GM12878 (cell line): ENCODE data around the gene SRSF11. TPM values are rescaled to one million over a fixed set of nuclear protein-coding genes. Genes with fewer than 3 reads are reported as not detected.

Source experiments
- ATAC-seq: fragments of 200-7000 bp; cut with Tn5 transposase; 3 replicates; pipeline ENCODE4 v1.9.1; 2020; ENCODE audit warnings: mild to moderate bottlenecking, moderate library complexity
- BruUV-seq: library from RNA; stranded (reverse); fragments of 400-500 nt; replicated peaks from 2 replicates; lab custom pipeline; 2021; lab: Mats Ljungman, UMichigan
- CTCF ChIA-PET: fragments of 300-600 bp; sonication (Branson Sonifier 250); formaldehyde crosslinking; extraction: SDS; loops from one replicate; lab custom pipeline; 2021; ENCODE audit warnings: inconsistent platforms; lab: Yijun Ruan, JAX
- POLR2A ChIA-PET: fragments of 350-600 bp; formaldehyde crosslinking; extraction: SDS; loops from one replicate; lab custom pipeline; 2021; ENCODE audit warnings: inconsistent platforms; lab: Charles Lee
- RAD21 ChIA-PET: fragments of 300-600 bp; sonication (Branson Sonifier 250); formaldehyde crosslinking; loops from one replicate; lab custom pipeline; 2023; ENCODE audit warnings: antibody characterized with exemption; ENCODE audit not compliant: unreplicated experiment; lab: Charles Lee
- SMC1A ChIA-PET: fragments of 300-600 bp; sonication (Branson Sonifier 250); formaldehyde crosslinking; loops from one replicate; lab custom pipeline; 2023; ENCODE audit not compliant: unreplicated experiment, uncharacterized antibody; lab: Charles Lee
- DNase-seq: peaks from one replicate; pipeline ENCODE4 v3.0.0-alpha.2; 2011; ENCODE audit warnings: low read depth, low spot score
- FAIRE-seq: peaks from 3 replicates; lab custom pipeline; 2011; peaks lifted over from hg19 to GRCh38; lab: Jason Lieb, UNC
- H2AFZ ChIP-seq: 2 replicates; pipeline ENCODE4 v1.6.0; 2011; ENCODE audit warnings: low read depth, low read length, control low read depth; ENCODE audit not compliant: control insufficient read depth
- H3K27ac ChIP-seq: 2 replicates; pipeline ENCODE4 v1.5.1; 2011; ENCODE audit warnings: control low read depth; ENCODE audit not compliant: control insufficient read depth, insufficient read depth
- H3K27me3 ChIP-seq, 2 experiments: replicated peaks in 1 of 2; 2 replicates each; pipeline versions ENCODE4 v1.6.0 to v1.6.1; 2011; ENCODE audit warnings: low read length in 1 of 2; ENCODE audit not compliant: control insufficient read depth in 2 of 2, insufficient read depth in 2 of 2
- H3K36me3 ChIP-seq, 2 experiments: 2 replicates each; pipeline ENCODE4 v1.5.1; 2011; ENCODE audit warnings: low read length in 1 of 2; ENCODE audit not compliant: control insufficient read depth in 2 of 2, insufficient read depth in 2 of 2
- H3K4me1 ChIP-seq: 2 replicates; pipeline ENCODE4 v1.6.1; 2011; ENCODE audit warnings: mild to moderate bottlenecking, low read length, moderate library complexity, mixed read lengths; ENCODE audit not compliant: control insufficient read depth, insufficient read depth
- H3K4me2 ChIP-seq: 2 replicates; pipeline ENCODE4 v1.6.0; 2011; ENCODE audit warnings: control low read depth; ENCODE audit not compliant: control insufficient read depth, insufficient read depth
- H3K4me3 ChIP-seq: fragments of 200-600 bp; sonication (generic); 2 replicates; pipeline ENCODE4 v1.5.1; 2016
- H3K79me2 ChIP-seq: 2 replicates; pipeline ENCODE4 v1.6.0; 2011; ENCODE audit warnings: low read length; ENCODE audit not compliant: control insufficient read depth, insufficient read depth
- H3K9ac ChIP-seq: 2 replicates; pipeline ENCODE4 v1.8.0; 2011; ENCODE audit warnings: low read length, control low read depth, mixed read lengths; ENCODE audit not compliant: control insufficient read depth, insufficient read depth
- H3K9me3 ChIP-seq: replicated peaks from 3 replicates; pipeline ENCODE4 v1.5.1; 2011; ENCODE audit warnings: mild to moderate bottlenecking, low read length; ENCODE audit not compliant: control insufficient read depth, insufficient read depth
- H4K20me1 ChIP-seq: 2 replicates; pipeline ENCODE4 v1.6.0; 2011; ENCODE audit not compliant: control insufficient read depth, insufficient read depth
- EED ChIP-seq: sonication (generic); IDR thresholded peaks from 2 replicates; pipeline ENCODE4 v1.6.1; 2016; ENCODE audit warnings: antibody characterized with exemption, low read depth
- MTA3 ChIP-seq: IDR thresholded peaks from 2 replicates; pipeline ENCODE4 v1.6.1; 2012; ENCODE audit warnings: low read length, inconsistent platforms, borderline replicate concordance
- NR2C2 ChIP-seq: IDR thresholded peaks from 2 replicates; pipeline ENCODE4 v1.6.1; 2011; ENCODE audit warnings: borderline replicate concordance, low read depth; ENCODE audit not compliant: control insufficient read depth, insufficient read length
- POLR2A ChIP-seq: IDR thresholded peaks from 2 replicates; pipeline ENCODE4 v1.6.1; 2011; ENCODE audit warnings: low read depth, mild to moderate bottlenecking, low read length
- RFX5 ChIP-seq: IDR thresholded peaks from 2 replicates; pipeline ENCODE4 v1.6.1; 2011; ENCODE audit warnings: low read depth, low read length, improper control_type of control experiment
- SMARCA5 ChIP-seq: fragments of 450-650 bp; IDR thresholded peaks from 2 replicates; pipeline ENCODE4 v1.6.1; 2017; ENCODE audit warnings: mild to moderate bottlenecking
- ZNF24 ChIP-seq: fragments of 450-650 bp; IDR thresholded peaks from 2 replicates; pipeline ENCODE4 v1.6.1; 2017; ENCODE audit warnings: antibody characterized with exemption, mild to moderate bottlenecking
- ZNF274 ChIP-seq: IDR thresholded peaks from one replicate; pipeline ENCODE4 v1.8.0; 2011; ENCODE audit not compliant: insufficient read length, insufficient read depth
- in situ Hi-C: fragments of 300-500 bp; cut with MboI; formaldehyde crosslinking; loops from 9 replicates; pipeline ENCODE4 v1.14.3; 2018; ENCODE audit warnings: mixed read lengths
- intact Hi-C: fragments of 100-400 bp; cut with micrococcal nuclease; formaldehyde crosslinking; loops from one replicate; pipeline ENCODE4 v1.14.2; 2022; ENCODE audit not compliant: unreplicated experiment
- polyA plus RNA-seq, 11 experiments: library from polyadenylated mRNA; depleted of rRNA in 4 of 11; unstranded in 6 of 11; stranded (reverse) in 5 of 11; fragments of >200 nt; fragmentation: Nextera tagmentation in 4 of 11; fragmentation: Illumina TruSeq in 1 of 11; extraction: Ambion mirVana in 4 of 11; extraction: Trizol in 1 of 11; gene quantifications; 1 replicate in 1 of 11; 2 replicates in 10 of 11; pipeline versions ENCODE4 v1.2.1 to v1.2.3, GENCODE V29; 2011 to 2016; ENCODE audit warnings: inconsistent platforms in 2 of 11, missing spikeins in 2 of 11, low read depth in 1 of 11
- total RNA-seq, 4 experiments: library from RNA; depleted of rRNA in 3 of 4; stranded (reverse); fragments of >200 nt in 3 of 4; fragmentation: Illumina TruSeq in 1 of 4; extraction: Trizol in 1 of 4; gene quantifications; 2 replicates each; pipeline versions ENCODE4 v1.2.1 to v1.2.3, GENCODE V29; 2013 to 2021
- TF ChIP-seq, protein P1 (sequence below): fragments of 450-650 bp; IDR thresholded peaks from 2 replicates; pipeline ENCODE4 v1.6.1; 2017; ENCODE audit warnings: mild to moderate bottlenecking, moderate library complexity
- TF ChIP-seq, protein P2 (sequence below): IDR thresholded peaks from 2 replicates; pipeline ENCODE4 v1.6.1; 2011; ENCODE audit warnings: borderline replicate concordance, low read depth, mild to moderate bottlenecking, moderate library complexity, mixed read lengths, low read length; ENCODE audit not compliant: insufficient read depth; ENCODE audit errors: extremely low read length
- TF ChIP-seq, protein P3 (sequence below): IDR thresholded peaks from 2 replicates; pipeline ENCODE4 v1.6.1; 2012; ENCODE audit warnings: low read depth, low read length, improper control_type of control experiment
- TF ChIP-seq, protein P4 (sequence below): IDR thresholded peaks from 2 replicates; pipeline ENCODE4 v1.6.1; 2012; ENCODE audit warnings: improper control_type of control experiment, low read depth, low read length; ENCODE audit not compliant: insufficient replicate concordance

SRSF11 gene
- total and polyA plus RNA-seq, 10 of the 15 experiments (the other 5 are each of a cell fraction or from before 2014, with no cell fraction given) = 83.0 to 424 (median 207) TPM

DNA sequence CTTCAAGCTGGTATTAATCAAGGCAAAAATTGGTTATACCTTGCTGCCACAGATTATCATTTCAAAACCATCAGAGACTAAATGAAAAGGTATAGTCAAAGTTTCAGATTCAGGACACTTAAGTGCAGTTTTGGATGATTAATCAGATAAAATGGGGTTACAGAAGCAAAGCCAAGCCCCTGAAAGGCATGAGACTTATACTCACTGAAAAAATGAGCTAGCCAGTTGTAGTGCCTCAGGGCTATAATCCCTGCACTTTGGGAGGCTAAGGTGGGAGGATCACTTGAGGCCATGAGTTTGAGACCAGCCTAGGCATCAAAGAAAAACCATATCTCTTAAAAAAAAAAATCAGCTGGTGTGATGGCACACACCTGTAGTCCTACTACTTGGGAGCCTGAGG is 31.0 kb upstream of the SRSF11 start:
- intact Hi-C loops (no loop called here), in situ Hi-C loops (no loop called here)
- H3K27ac ChIP-seq = no peak overlapping the region
- H3K4me3 ChIP-seq = no peak overlapping the region
- ChIA-PET SMC1A (interaction anchor here (1.0 to 1.4 kb wide), 4 partner anchors 10 to 23 kb away, joined by 3 to 4 read pairs (median 3); no protein-coding TSS in a partner anchor), CTCF (interaction anchor here (0.9 kb wide), 1 partner anchor 12 kb away, joined by 3 read pairs; no protein-coding TSS in a partner anchor), RAD21 (interaction anchor here (1.0 to 1.6 kb wide), 2 partner anchors 16 to 55 kb away, joined by 3 to 4 read pairs; no protein-coding TSS in a partner anchor), POLR2A (interaction anchor here (1.0 to 1.1 kb wide), 2 partner anchors 15 to 31 kb away, joined by 3 to 5 read pairs; partner anchors contain the start of genes LRRC40 and SRSF11)
- FAIRE-seq (no peak), DNase-seq (no peak), ATAC-seq (peak; percentile 56)
- H3K79me2 ChIP-seq = peaks cover 22% of the 10 kb centered on the region
- no peak overlapping the region for H2AFZ ChIP-seq
- H3K36me3 ChIP-seq = no peaks in the 10 kb centered on the region; a peak in 1 of 4 replicates
- no peaks in the 10 kb centered on the region for H3K27me3 ChIP-seq
- no peaks in the 10 kb centered on the region for H4K20me1 ChIP-seq
- H3K9ac ChIP-seq = no peak overlapping the region
- BruUV-seq = no TSS peak
- no peak overlapping the region for H3K4me2 ChIP-seq
- H3K4me1 ChIP-seq = no peaks in the 10 kb centered on the region
- no peaks in the 10 kb centered on the region; the same call in 2 of the 3 replicates for H3K9me3 ChIP-seq
- TF ChIP-seq, protein P1, sequence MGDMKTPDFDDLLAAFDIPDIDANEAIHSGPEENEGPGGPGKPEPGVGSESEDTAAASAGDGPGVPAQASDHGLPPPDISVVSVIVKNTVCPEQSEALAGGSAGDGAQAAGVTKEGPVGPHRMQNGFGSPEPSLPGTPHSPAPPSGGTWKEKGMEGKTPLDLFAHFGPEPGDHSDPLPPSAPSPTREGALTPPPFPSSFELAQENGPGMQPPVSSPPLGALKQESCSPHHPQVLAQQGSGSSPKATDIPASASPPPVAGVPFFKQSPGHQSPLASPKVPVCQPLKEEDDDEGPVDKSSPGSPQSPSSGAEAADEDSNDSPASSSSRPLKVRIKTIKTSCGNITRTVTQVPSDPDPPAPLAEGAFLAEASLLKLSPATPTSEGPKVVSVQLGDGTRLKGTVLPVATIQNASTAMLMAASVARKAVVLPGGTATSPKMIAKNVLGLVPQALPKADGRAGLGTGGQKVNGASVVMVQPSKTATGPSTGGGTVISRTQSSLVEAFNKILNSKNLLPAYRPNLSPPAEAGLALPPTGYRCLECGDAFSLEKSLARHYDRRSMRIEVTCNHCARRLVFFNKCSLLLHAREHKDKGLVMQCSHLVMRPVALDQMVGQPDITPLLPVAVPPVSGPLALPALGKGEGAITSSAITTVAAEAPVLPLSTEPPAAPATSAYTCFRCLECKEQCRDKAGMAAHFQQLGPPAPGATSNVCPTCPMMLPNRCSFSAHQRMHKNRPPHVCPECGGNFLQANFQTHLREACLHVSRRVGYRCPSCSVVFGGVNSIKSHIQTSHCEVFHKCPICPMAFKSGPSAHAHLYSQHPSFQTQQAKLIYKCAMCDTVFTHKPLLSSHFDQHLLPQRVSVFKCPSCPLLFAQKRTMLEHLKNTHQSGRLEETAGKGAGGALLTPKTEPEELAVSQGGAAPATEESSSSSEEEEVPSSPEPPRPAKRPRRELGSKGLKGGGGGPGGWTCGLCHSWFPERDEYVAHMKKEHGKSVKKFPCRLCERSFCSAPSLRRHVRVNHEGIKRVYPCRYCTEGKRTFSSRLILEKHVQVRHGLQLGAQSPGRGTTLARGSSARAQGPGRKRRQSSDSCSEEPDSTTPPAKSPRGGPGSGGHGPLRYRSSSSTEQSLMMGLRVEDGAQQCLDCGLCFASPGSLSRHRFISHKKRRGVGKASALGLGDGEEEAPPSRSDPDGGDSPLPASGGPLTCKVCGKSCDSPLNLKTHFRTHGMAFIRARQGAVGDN = no peak
- TF ChIP-seq POLR2A (no peak), SMARCA5 (no peak), MTA3 (no peak), RFX5 (no peak), EED (no peak), ZNF274 (no peak), ZNF24 (no peak), NR2C2 (no peak)
- TF ChIP-seq, protein P2, sequence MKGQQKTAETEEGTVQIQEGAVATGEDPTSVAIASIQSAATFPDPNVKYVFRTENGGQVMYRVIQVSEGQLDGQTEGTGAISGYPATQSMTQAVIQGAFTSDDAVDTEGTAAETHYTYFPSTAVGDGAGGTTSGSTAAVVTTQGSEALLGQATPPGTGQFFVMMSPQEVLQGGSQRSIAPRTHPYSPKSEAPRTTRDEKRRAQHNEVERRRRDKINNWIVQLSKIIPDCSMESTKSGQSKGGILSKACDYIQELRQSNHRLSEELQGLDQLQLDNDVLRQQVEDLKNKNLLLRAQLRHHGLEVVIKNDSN = no peak
- TF ChIP-seq, protein P3, sequence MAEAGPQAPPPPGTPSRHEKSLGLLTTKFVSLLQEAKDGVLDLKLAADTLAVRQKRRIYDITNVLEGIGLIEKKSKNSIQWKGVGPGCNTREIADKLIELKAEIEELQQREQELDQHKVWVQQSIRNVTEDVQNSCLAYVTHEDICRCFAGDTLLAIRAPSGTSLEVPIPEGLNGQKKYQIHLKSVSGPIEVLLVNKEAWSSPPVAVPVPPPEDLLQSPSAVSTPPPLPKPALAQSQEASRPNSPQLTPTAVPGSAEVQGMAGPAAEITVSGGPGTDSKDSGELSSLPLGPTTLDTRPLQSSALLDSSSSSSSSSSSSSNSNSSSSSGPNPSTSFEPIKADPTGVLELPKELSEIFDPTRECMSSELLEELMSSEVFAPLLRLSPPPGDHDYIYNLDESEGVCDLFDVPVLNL = no peak
- TF ChIP-seq, protein P4, sequence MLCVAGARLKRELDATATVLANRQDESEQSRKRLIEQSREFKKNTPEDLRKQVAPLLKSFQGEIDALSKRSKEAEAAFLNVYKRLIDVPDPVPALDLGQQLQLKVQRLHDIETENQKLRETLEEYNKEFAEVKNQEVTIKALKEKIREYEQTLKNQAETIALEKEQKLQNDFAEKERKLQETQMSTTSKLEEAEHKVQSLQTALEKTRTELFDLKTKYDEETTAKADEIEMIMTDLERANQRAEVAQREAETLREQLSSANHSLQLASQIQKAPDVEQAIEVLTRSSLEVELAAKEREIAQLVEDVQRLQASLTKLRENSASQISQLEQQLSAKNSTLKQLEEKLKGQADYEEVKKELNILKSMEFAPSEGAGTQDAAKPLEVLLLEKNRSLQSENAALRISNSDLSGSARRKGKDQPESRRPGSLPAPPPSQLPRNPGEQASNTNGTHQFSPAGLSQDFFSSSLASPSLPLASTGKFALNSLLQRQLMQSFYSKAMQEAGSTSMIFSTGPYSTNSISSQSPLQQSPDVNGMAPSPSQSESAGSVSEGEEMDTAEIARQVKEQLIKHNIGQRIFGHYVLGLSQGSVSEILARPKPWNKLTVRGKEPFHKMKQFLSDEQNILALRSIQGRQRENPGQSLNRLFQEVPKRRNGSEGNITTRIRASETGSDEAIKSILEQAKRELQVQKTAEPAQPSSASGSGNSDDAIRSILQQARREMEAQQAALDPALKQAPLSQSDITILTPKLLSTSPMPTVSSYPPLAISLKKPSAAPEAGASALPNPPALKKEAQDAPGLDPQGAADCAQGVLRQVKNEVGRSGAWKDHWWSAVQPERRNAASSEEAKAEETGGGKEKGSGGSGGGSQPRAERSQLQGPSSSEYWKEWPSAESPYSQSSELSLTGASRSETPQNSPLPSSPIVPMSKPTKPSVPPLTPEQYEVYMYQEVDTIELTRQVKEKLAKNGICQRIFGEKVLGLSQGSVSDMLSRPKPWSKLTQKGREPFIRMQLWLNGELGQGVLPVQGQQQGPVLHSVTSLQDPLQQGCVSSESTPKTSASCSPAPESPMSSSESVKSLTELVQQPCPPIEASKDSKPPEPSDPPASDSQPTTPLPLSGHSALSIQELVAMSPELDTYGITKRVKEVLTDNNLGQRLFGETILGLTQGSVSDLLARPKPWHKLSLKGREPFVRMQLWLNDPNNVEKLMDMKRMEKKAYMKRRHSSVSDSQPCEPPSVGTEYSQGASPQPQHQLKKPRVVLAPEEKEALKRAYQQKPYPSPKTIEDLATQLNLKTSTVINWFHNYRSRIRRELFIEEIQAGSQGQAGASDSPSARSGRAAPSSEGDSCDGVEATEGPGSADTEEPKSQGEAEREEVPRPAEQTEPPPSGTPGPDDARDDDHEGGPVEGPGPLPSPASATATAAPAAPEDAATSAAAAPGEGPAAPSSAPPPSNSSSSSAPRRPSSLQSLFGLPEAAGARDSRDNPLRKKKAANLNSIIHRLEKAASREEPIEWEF = no peak
